ENCODE data around the gene FAM228B.
"Not testable (repeated sequence)": the region's sequence is repeated elsewhere in the genome, so short reads cannot be mapped to it uniquely, and the experiment has no call there.

FAM228B gene

GRCh38 chr2:24123195-24123921, at the start of gene FAM228B, which contains the start of gene PFN4:
TSS of gene FAM228B (plus strand) at chr2:24123469. CDS start at chr2:24124362, 893 bp downstream.
TSS of gene PFN4 (minus strand) at chr2:24123334. CDS start at chr2:24122535, 799 bp downstream.
- DNase-seq, result peak; percentile 35 to 47

DNA sequence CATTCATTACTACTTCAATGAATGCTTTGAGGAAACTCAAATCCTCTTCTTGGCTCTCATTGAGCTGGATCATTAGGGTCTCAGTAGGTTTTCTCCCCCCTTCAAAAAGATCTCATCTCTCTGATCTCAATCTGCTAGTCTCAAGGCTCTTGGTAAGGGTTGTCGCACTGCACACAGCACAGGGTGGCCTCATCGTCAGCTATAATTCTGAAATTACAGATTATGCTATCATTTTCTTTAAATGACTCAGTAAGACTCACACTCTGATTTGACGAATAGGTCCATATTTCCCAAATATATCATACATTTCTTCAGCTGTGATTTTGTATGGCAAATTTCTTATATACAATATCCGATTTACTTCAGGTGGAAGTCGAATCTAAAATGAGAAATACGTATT, 49.5 kb upstream of the FAM228B start:
- no peak for DNase-seq

GRCh38 chr2:24075259-24075658, 48.0 kb upstream of the FAM228B start:
- DNase-seq, result no peak

DNA sequence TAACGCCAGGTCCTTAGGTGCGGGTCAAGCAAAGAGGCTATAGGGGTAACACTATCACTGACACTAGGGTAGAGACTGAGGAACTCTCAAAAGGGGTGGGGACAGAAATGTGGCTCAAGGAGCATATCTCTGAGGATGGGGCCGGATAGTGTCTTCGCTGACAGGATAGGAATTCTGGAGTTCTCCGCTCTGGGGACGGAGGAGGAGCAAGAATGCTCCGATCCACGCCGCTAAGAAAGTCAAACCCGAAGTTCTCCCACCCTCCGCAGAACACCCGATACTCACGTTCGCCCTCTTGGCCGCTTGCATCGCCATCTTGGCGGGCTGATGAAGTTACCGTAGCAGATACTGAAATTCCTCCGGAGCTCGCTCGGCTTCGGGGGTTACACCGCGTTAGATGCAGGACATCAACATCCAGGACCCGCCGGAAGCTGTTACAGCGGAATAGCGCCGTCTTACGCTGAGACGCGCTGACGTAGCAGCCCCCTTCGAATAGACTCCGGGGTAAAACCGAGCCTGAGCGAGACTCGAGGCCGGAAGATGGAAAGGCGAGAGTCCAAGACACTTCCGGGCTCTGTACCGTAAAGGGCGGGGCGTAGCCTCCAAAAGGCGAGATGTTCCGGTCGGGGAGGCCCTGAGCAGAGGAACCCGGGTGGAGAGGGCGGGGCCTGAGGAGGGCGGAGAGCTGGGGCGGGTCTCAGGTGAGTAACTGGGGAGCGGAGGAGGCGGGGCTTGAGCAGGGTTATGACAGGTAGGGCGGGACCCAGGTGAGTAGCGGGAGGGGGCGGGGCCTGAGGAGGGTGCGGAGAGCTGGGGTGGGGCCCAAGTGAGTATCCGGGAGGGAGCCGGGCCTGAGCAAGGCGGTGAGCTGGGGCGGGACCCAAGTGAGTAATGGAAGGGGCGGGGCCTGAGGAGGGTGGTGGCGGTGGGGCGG, 47.1 kb upstream of the FAM228B start, which contains the start of gene SF3B6:
Gene SF3B6 (minus strand): TSS at position 412 of the 934 bp plus-strand sequence. CDS start 97 bp downstream, at position 315.
- DNase-seq, result peak; percentile 99 to 100

- DNase-seq, result peak in 1 of 2 donors; percentile 69
These were observed 46.3 kb upstream of the FAM228B start for GRCh38 chr2:24076849-24077534.

- DNase-seq, result no peak
These were observed 45.8 kb upstream of the FAM228B start for GRCh38 chr2:24077535-24077877.

- DNase-seq, result no peak
These were observed 45.4 kb upstream of the FAM228B start for GRCh38 chr2:24077879-24078278.

- no peak for DNase-seq
These were observed 42.6 kb upstream of the FAM228B start for GRCh38 chr2:24080701-24081100.

GRCh38 chr2:24082787-24083566, 40.3 kb upstream of the FAM228B start:
- no peak for DNase-seq

DNA sequence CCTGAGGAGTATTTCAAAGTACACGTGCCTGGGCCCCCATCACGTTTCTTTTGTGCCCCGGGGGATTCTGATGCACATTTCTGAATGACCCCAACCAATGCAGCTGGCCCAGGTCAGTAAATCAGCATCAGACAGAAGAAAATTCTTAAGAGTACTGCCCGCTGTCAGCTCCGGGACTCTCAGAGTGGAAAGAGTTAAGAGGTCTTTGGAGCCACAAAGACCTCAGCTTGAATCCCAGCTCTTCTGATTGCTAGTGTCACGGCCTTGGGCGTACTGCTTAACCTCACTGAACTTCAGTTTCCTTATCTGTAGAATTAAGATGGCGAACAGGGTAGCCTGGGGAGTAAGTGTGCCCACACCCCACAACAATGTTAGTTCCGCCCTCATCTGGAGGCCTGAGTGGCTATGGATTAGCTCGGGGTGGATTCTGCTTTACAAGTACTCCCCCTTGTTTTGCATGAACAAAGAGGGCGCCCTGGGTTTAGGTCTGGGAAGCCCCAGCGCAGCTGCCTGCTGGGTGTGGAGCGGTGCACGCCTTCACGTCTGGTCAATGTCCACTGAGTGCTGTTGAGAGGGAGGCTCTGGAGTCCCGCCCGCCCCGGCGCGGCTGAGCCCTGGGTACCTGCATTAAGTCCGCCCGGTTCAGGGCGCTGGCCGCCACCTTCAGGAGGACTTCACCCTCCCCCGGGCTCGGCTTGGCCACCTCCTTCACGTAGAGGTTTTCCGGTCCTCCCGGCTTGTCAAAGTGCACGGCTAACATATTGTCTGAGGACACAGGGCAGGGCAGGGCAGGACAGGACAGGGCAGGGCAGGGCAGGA, 39.5 kb upstream of the FAM228B start:
- peak in 1 of 2 donors; percentile 29 for DNase-seq

GRCh38 chr2:24084386-24085199, 38.7 kb upstream of the FAM228B start, which contains the start of gene TP53I3:
TSS of gene TP53I3 (minus strand) at chr2:24084834. CDS start at chr2:24084326, 508 bp downstream.
- DNase-seq, result peak; percentile 76 to 80

GRCh38 chr2:24085200-24085489, 38.1 kb upstream of the FAM228B start:
- no peak for DNase-seq

- DNase-seq, result no peak
These were observed 37.0 kb upstream of the FAM228B start for GRCh38 chr2:24086241-24086640.

- DNase-seq, result no peak
These were observed 36.2 kb upstream of the FAM228B start for GRCh38 chr2:24087032-24087431.

- DNase-seq, result no peak
These were observed 34.4 kb upstream of the FAM228B start for GRCh38 chr2:24088821-24089359.

DNA sequence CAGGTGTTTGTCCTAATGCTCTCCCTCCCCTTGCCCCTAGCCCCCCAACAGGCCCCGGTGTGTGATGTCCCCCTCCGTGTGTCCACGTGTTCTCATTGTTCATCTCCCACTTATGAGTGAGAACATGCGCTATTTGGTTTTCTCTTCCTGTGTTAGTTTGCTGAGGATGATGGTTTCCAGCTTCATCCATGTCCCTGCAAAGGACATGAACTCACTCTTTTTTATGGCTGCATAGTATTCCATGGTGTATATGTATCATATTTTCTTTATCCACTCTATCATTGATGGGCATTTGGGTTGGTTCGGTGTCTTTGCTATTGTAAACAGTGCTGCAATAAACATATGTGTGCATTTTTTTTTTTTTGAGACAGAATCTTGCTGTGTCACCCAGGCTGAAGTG, 30.0 kb upstream of the FAM228B start:
- not testable (repeated sequence) for DNase-seq

GRCh38 chr2:24095171-24095677, 28.0 kb upstream of the FAM228B start:
- not testable (repeated sequence) for DNase-seq

- DNase-seq, result not testable (repeated sequence)
These were observed 22.5 kb upstream of the FAM228B start for GRCh38 chr2:24100732-24101131.

GRCh38 chr2:24101992-24102391, 21.3 kb upstream of the FAM228B start:
- DNase-seq, result no peak

DNA sequence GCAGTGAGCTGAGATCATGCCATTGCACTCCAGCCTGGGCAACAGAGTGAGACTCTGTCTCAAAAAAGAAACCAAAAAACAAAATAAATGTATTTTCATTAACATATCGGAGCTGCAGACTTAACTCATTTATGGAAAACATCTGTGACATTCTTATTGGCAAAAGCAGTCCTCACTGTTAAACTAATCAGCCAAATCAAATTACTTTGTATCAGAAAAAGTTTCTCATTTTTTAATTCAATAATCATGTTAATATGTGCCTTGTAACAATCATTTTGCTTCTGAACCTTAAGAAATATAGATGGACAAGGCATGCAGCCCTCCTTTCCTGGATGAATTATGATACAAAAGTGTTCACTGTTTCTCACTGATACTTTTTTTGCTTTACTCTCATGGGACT, 20.6 kb upstream of the FAM228B start:
- no peak for DNase-seq
